ENCODE data around the gene HERC2.

The HERC2 gene

GRCh38 chr15:28096670-28097431 is 225.1 kb downstream of the HERC2 start:
- DNase-seq (ENCODE audit: low read depth): no peak

- DNase-seq (ENCODE audit: low read depth): no peak
Measured at GRCh38 chr15:28096411-28096669, 225.6 kb downstream of the HERC2 start.

GRCh38 chr15:28094732-28095521 is 227.1 kb downstream of the HERC2 start:
- DNase-seq (ENCODE audit: low read depth): no peak

GRCh38 chr15:28093752-28094535 is 228.0 kb downstream of the HERC2 start:
- DNase-seq (ENCODE audit: low read depth): no peak

- DNase-seq (ENCODE audit: low read depth): no peak
Measured at GRCh38 chr15:28091313-28091712, 230.7 kb downstream of the HERC2 start.

GRCh38 chr15:28086175-28086703 is 235.7 kb downstream of the HERC2 start:
- DNase-seq (ENCODE audit: low read depth): no peak

GRCh38 chr15:28085489-28086174 is 236.3 kb downstream of the HERC2 start:
- no peak for DNase-seq (ENCODE audit: low read depth)

GRCh38 chr15:28084547-28084946 is 237.4 kb downstream of the HERC2 start:
- DNase-seq (ENCODE audit: low read depth): no peak

GRCh38 chr15:28082891-28083684 is 238.9 kb downstream of the HERC2 start:
- no peak for DNase-seq (ENCODE audit: low read depth)

GRCh38 chr15:28081594-28081993 is 240.4 kb downstream of the HERC2 start:
- no peak for DNase-seq (ENCODE audit: low read depth)

GRCh38 chr15:28080386-28080785 is 241.6 kb downstream of the HERC2 start:
- no peak for DNase-seq (ENCODE audit: low read depth)

- no peak for DNase-seq (ENCODE audit: low read depth)
Measured at GRCh38 chr15:28079313-28079969, 242.5 kb downstream of the HERC2 start.

- DNase-seq (ENCODE audit: low read depth): no peak
Measured at GRCh38 chr15:28078191-28078719, 243.7 kb downstream of the HERC2 start.

GRCh38 chr15:28075573-28075972 is 246.4 kb downstream of the HERC2 start:
- no peak for DNase-seq (ENCODE audit: low read depth)

- no peak for DNase-seq (ENCODE audit: low read depth)
Measured at GRCh38 chr15:28068930-28069329, 253.0 kb downstream of the HERC2 start.

- no peak for DNase-seq (ENCODE audit: low read depth)
Measured at GRCh38 chr15:28066231-28066630, 255.7 kb downstream of the HERC2 start.

All from stimulated activated CD8-positive, alpha-beta memory T cell treated with anti-CD3 and anti-CD28 coated beads, Interleukin-7, amount 100 ng/mL, for 24 hours (primary cell).